Measurements from ENCODE around the gene NUDT3.

- TF ChIP-seq SUZ12 (IDR thresholded peaks at IDR 0.05) (no peak), FOXA1 (IDR thresholded peaks at IDR 0.05) (no peak), ELF4 (IDR thresholded peaks at IDR 0.05) (no peak), FOXK2 (IDR thresholded peaks at IDR 0.05) (no peak), BHLHE40 (IDR thresholded peaks at IDR 0.05; ENCODE audit: borderline replicate concordance) (no peak), NFRKB (IDR thresholded peaks at IDR 0.05) (no peak)
These were observed 155.2 kb downstream of the NUDT3 start for GRCh38 chr6:34237316-34237721.

Measured in HEK293T (cell line).